NCI-H2196 treated with DMSO at 0.1 percent for 48 hours (cell line): Measurements from ENCODE around the gene CENPO.
A peak's percentile ranks its signal among the peaks of the same experiment; 100 is the strongest.
"Not testable (repeated sequence)": the region's sequence is repeated elsewhere in the genome, so short reads cannot be mapped to it uniquely, and the experiment has no call there.

ENCODE experiments used
- DNase-seq: peaks from one replicate; lab custom pipeline; 2025; ENCODE audit not compliant: unreplicated experiment; lab: John Stamatoyannopoulos, UW

Gene CENPO

GRCh38 chr2:24822049-24822706 is 29.0 kb downstream of the CENPO start:
- DNase-seq: no peak

DNA sequence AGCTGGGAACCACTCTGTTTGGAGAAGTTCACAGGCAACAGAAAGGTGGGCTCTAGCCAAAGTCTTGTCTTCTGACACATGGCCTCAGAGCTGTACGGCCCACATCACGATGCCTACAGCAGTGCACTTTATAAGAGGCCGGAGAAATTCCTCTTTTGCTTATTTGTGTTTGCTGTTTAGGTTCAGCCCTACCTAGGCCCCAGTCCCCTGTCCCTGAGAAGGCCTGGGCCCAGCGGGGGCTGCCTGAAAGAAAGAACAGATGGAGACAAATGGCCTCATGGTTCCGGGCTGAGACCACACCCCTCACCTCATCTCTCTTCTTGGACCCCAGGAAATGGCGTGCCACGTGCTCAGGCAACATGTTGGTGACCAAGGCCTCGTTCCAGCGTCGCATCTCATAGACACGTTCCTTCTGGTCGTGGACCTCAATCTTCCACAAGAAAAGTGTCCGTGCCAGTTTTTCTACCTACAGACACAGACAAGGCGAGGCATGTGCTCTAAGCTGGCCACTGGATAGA is 30.9 kb downstream of the CENPO start:
- DNase-seq: no peak

DNA sequence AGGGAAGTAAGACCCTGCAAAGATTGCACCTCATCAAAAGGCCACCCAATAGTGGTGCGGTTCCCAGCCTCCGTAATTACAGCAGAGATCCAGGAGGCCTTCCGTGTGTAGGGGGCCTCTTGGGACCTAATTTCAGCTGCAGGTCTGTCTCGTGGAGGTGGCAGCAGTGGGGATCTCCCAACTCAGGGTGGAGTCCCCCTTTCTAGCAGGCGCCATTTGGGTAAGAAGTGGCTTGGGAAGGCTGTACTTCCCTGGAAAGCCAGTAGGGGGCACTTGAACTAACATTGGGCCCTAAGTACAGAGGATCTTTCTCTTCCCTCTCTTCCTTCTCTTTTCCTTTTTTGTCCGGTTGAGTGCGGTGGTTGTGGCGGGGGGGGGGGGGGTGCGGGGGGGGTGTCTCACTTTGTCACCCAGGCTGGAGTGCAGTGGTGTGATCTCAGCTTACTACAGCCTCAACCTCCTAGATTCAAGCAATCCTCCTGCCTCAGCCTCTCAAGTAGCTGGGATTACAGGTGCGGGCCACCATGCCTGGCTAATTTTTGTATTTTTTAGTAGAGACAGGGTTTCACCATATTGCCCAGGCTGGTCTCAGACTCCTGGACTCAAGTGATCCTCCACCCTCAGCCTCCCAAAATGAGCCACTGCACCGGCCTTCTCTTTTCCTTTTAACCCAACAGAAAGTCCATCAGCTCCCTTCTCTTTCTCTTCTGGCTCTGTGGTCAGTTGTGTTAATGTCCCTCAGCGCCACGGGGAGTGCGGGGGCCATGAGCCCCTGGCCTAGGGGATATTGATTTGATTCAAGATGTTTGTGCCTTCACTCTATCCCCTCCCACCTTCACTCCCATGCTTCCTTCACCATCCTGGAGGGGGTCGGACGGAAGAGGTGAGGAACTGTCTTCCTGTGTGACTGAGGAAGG is 32.0 kb downstream of the CENPO start:
- DNase-seq: no peak

GRCh38 chr2:24825883-24826772 is 32.9 kb downstream of the CENPO start:
- DNase-seq: no peak

DNA sequence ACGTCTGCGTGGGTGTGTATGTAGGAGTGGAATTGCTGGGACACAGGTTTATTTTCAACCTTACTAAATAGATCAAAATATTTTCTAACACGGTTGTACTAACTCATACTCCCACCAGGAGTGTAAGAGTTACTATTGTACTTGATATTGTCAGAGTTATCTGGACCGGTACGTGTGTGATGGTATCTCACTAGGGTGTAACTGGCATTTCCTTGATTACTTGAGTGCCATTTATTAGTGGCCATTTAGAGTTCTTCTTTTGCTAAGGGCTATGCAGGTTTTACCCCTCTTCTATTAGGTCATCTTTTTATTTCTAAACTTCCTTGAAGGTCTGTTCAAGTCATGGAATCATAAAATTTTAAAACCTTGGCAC is 33.5 kb downstream of the CENPO start:
- DNase-seq: no peak

GRCh38 chr2:24827321-24828237 is 34.4 kb downstream of the CENPO start:
- DNase-seq: peak; percentile 61

DNA sequence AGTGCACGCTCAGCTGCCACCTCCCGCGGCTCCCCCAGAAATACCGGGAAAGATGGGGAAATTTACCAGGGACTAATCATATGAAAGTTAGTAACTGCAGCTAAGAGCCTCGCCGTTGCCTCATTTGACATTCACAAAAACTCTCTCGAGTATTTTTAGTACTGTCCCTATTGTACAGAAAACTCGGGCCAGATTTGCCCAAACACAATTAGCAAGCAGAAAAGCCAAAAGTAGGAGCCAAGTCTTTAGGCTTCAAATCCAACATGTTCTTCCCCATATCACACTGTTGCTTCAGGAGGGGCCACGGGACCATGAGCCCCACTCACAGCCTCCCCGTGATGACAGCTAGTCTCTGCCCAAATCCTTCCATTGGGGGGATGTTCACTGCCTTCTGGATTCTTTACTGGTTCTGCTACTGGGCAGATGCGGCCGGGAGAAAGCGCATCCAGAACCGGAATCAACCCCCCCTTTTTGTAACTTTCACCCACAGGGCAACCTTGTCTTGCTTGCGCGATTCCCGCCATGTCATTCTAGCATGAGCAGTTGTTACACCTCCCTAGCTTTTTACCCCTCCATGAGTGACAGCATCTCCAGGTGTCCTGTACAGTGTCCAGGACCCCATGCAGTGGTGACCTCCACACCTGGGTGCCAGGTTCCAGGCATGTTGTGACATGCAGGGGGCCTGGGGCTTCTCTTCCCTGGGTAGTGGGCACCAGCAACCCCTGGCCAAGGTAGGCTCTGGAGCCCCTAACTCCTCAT is 35.2 kb downstream of the CENPO start:
- no peak for DNase-seq

GRCh38 chr2:24830351-24830750 is 37.1 kb downstream of the CENPO start:
- no peak for DNase-seq

DNA sequence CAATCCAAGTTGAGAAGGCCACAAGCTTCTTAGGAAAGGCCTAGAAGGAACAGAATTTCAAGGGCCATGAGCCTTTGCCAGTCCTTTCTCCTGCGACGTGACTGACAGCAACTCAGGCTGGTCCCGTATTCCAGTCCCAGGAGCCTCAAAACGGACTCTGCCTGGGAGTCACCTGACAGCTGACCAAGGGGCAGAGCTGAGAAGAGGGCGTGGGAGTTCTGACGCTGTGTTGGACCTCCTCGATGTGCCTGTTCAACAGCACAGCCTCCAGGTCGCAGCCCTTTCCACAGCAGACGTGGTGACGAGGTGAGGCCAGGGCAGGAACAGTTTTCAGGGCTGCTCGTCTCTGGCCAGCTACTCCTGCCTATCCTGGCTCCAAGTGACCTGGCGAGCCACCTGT is 37.6 kb downstream of the CENPO start:
- DNase-seq: no peak

GRCh38 chr2:24831221-24832072 is 38.2 kb downstream of the CENPO start:
- DNase-seq: no peak

DNA sequence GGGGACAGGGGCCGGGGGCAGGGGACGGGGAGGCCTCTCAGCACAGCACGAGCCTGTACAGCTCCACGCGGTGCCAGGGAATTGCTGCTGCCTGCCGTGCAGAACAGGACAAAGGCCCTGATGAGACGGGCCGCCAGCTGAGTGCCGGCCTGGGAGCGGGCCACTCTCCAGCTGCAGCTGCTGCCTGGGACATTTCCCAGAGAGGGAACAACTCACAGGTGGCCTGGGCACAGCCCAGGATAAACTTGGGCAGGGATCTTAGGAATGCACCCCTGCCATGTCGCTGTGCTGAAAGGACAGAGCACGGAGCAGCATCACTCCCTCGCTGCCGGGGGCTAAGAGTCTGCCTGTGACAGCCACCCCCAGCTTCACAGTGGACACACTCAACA is 38.8 kb downstream of the CENPO start:
- no peak for DNase-seq

- DNase-seq: no peak
These were observed 39.3 kb downstream of the CENPO start for GRCh38 chr2:24832521-24832920.

- no peak for DNase-seq
These were observed 39.9 kb downstream of the CENPO start for GRCh38 chr2:24832931-24833701.

- DNase-seq: no peak
These were observed 40.9 kb downstream of the CENPO start for GRCh38 chr2:24833821-24834732.

- no peak for DNase-seq
These were observed 41.6 kb downstream of the CENPO start for GRCh38 chr2:24834733-24835395.

- DNase-seq: not testable (repeated sequence)
These were observed 42.2 kb downstream of the CENPO start for GRCh38 chr2:24835411-24835810.
